HEK293 (cell line): ENCODE results near the gene FGF19.

ENCODE experiments used
- CTCF ChIA-PET: fragments of 350-600 bp; formaldehyde crosslinking; extraction: SDS; loops from one replicate; lab custom pipeline; 2021; ENCODE audit warnings: antibody characterized with exemption; lab: Yijun Ruan, JAX
- POLR2A ChIA-PET: fragments of 300-600 bp; formaldehyde crosslinking; extraction: SDS; loops from one replicate; lab custom pipeline; 2020; ENCODE audit warnings: antibody characterized with exemption, inconsistent platforms; lab: Yijun Ruan, JAX
- H3K27ac ChIP-seq: fragments of 200-500 bp; sonication (Bioruptor generic); 2 replicates; pipeline ENCODE4 v1.5.1; 2014; ENCODE audit warnings: low read depth, low read length, control low read depth, inconsistent platforms; ENCODE audit errors: extremely low read depth
- H3K36me3 ChIP-seq, 2 experiments: fragments of 200-500 bp in 1 of 2; sonication (Bioruptor generic) in 1 of 2; 1 replicate in 1 of 2; 2 replicates in 1 of 2; pipeline ENCODE4 v1.5.1; 2014 to 2017; ENCODE audit warnings: inconsistent platforms in 2 of 2, low read length in 2 of 2; ENCODE audit not compliant: control insufficient read depth in 2 of 2, insufficient read depth in 1 of 2
- H3K4me1 ChIP-seq: fragments of 200-500 bp; sonication (Bioruptor generic); 2 replicates; pipeline ENCODE4 v1.5.1; 2014; ENCODE audit warnings: mild to moderate bottlenecking, low read length, inconsistent platforms; ENCODE audit not compliant: control insufficient read depth, insufficient read depth
- H3K4me3 ChIP-seq: 2 replicates; pipeline ENCODE4 v1.5.1; 2011; ENCODE audit warnings: low read depth, mild to moderate bottlenecking, control low read depth, low read length, moderate library complexity
- H3K9me3 ChIP-seq: fragments of 200-500 bp; sonication (Bioruptor generic); 2 replicates; pipeline ENCODE4 v1.5.1; 2014; ENCODE audit warnings: low read depth, low read length, inconsistent platforms; ENCODE audit not compliant: control insufficient read depth, insufficient read depth
- FEZF1 ChIP-seq: fragments of 450-650 bp; formaldehyde crosslinking; IDR thresholded peaks from 2 replicates; pipeline ENCODE4 v1.5.1; 2016; ENCODE audit warnings: missing biosample characterization, missing genetic modification characterization
- KLF10 ChIP-seq: fragments of 450-650 bp; IDR thresholded peaks from 2 replicates; pipeline ENCODE4 v1.5.1; 2018; ENCODE audit warnings: missing biosample characterization, mild to moderate bottlenecking, missing genetic modification characterization
- KLF17 ChIP-seq: fragments of 450-650 bp; formaldehyde crosslinking; IDR thresholded peaks from 2 replicates; pipeline ENCODE4 v1.5.1; 2016; ENCODE audit warnings: missing biosample characterization, missing genetic modification characterization
- OVOL3 ChIP-seq: fragments of 450-650 bp; formaldehyde crosslinking; IDR thresholded peaks from 2 replicates; pipeline ENCODE4 v1.5.1; 2016; ENCODE audit warnings: missing biosample characterization, missing genetic modification characterization
- SP3 ChIP-seq: fragments of 450-650 bp; formaldehyde crosslinking; IDR thresholded peaks from 2 replicates; pipeline ENCODE4 v1.5.1; 2016; ENCODE audit warnings: missing biosample characterization, missing genetic modification characterization
- WT1 ChIP-seq: fragments of 450-650 bp; formaldehyde crosslinking; IDR thresholded peaks from 2 replicates; pipeline ENCODE4 v1.5.1; 2016; ENCODE audit warnings: missing biosample characterization, missing genetic modification characterization
- ZBTB6 ChIP-seq: fragments of 450-650 bp; formaldehyde crosslinking; IDR thresholded peaks from 2 replicates; pipeline ENCODE4 v1.5.1; 2017; ENCODE audit warnings: missing biosample characterization, missing genetic modification characterization
- ZFP69B ChIP-seq: fragments of 450-650 bp; formaldehyde crosslinking; IDR thresholded peaks from 2 replicates; pipeline ENCODE4 v1.5.1; 2016; ENCODE audit warnings: missing biosample characterization, missing genetic modification characterization
- ZNF10 ChIP-seq: fragments of 450-650 bp; formaldehyde crosslinking; IDR thresholded peaks from 2 replicates; pipeline ENCODE4 v1.5.1; 2017; ENCODE audit warnings: missing biosample characterization, missing genetic modification characterization
- ZNF114 ChIP-seq: fragments of 450-650 bp; formaldehyde crosslinking; IDR thresholded peaks from 2 replicates; pipeline ENCODE4 v1.5.0; 2017; ENCODE audit warnings: missing biosample characterization, missing genetic modification characterization
- ZNF157 ChIP-seq: fragments of 450-650 bp; formaldehyde crosslinking; IDR thresholded peaks from 2 replicates; pipeline ENCODE4 v1.5.1; 2016; ENCODE audit warnings: missing biosample characterization, missing genetic modification characterization
- ZNF16 ChIP-seq: fragments of 450-650 bp; formaldehyde crosslinking; IDR thresholded peaks from 2 replicates; pipeline ENCODE4 v1.5.1; 2016; ENCODE audit warnings: low read depth, missing biosample characterization, missing genetic modification characterization
- ZNF214 ChIP-seq: fragments of 450-650 bp; formaldehyde crosslinking; IDR thresholded peaks from 2 replicates; pipeline ENCODE4 v1.5.1; 2017; ENCODE audit warnings: missing biosample characterization, mild to moderate bottlenecking, missing genetic modification characterization, borderline replicate concordance
- ZNF223 ChIP-seq: fragments of 450-650 bp; formaldehyde crosslinking; IDR thresholded peaks from 2 replicates; pipeline ENCODE4 v1.5.1; 2016; ENCODE audit warnings: missing biosample characterization, missing genetic modification characterization
- ZNF280C ChIP-seq: fragments of 450-650 bp; formaldehyde crosslinking; IDR thresholded peaks from 2 replicates; pipeline ENCODE4 v1.5.1; 2016; ENCODE audit warnings: missing biosample characterization, missing genetic modification characterization
- ZNF302 ChIP-seq: fragments of 450-650 bp; formaldehyde crosslinking; IDR thresholded peaks from 2 replicates; pipeline ENCODE4 v1.5.1; 2016; ENCODE audit warnings: missing biosample characterization, missing genetic modification characterization, low read depth
- ZNF324 ChIP-seq: fragments of 450-650 bp; formaldehyde crosslinking; IDR thresholded peaks from 2 replicates; pipeline ENCODE4 v1.5.1; 2016; ENCODE audit warnings: missing biosample characterization, missing genetic modification characterization
- ZNF404 ChIP-seq: fragments of 450-650 bp; formaldehyde crosslinking; IDR thresholded peaks from 2 replicates; pipeline ENCODE4 v1.5.1; 2017; ENCODE audit warnings: missing biosample characterization, missing genetic modification characterization
- ZNF555 ChIP-seq: fragments of 450-650 bp; formaldehyde crosslinking; conservative IDR thresholded peaks from 2 replicates; pipeline ENCODE4 v1.5.1; 2017; ENCODE audit warnings: missing biosample characterization, mild to moderate bottlenecking, missing genetic modification characterization, inconsistent platforms
- ZNF571 ChIP-seq: fragments of 450-650 bp; formaldehyde crosslinking; IDR thresholded peaks from 2 replicates; pipeline ENCODE4 v1.5.0; 2017; ENCODE audit warnings: missing biosample characterization, missing genetic modification characterization
- ZNF626 ChIP-seq: fragments of 450-650 bp; sonication (Bioruptor Pico); formaldehyde crosslinking; IDR thresholded peaks from 2 replicates; pipeline ENCODE4 v1.5.1; 2018; ENCODE audit warnings: missing biosample characterization, missing genetic modification characterization, inconsistent platforms
- ZNF670 ChIP-seq: fragments of 450-650 bp; formaldehyde crosslinking; IDR thresholded peaks from 2 replicates; pipeline ENCODE4 v1.5.1; 2016; ENCODE audit warnings: missing biosample characterization, missing genetic modification characterization, low read depth
- ZNF692 ChIP-seq: fragments of 450-650 bp; formaldehyde crosslinking; IDR thresholded peaks from 2 replicates; pipeline ENCODE4 v1.5.1; 2016; ENCODE audit warnings: missing biosample characterization, missing genetic modification characterization
- ZNF76 ChIP-seq: fragments of 450-650 bp; formaldehyde crosslinking; IDR thresholded peaks from 2 replicates; pipeline ENCODE4; 2016; ENCODE audit warnings: low read depth, missing biosample characterization, missing genetic modification characterization, borderline replicate concordance
- ZNF777 ChIP-seq: fragments of 450-650 bp; formaldehyde crosslinking; IDR thresholded peaks from 2 replicates; pipeline ENCODE4 v1.5.1; 2017; ENCODE audit warnings: missing biosample characterization, missing genetic modification characterization, borderline replicate concordance
- ZSCAN30 ChIP-seq: fragments of 450-650 bp; IDR thresholded peaks from 2 replicates; pipeline ENCODE4 v1.5.1; 2018; ENCODE audit warnings: missing biosample characterization, mild to moderate bottlenecking, missing genetic modification characterization, moderate library complexity

The FGF19 gene

GRCh38 chr11:69698362-69698761 is 5.5 kb downstream of the FGF19 start:
- no peak for TF ChIP-seq ZBTB6
- no peak for TF ChIP-seq ZNF10 (tag by site-specific recombination)
- TF ChIP-seq OVOL3: no peak
- TF ChIP-seq WT1 (tag by site-specific recombination): no peak
- TF ChIP-seq KLF10: no peak
- TF ChIP-seq ZFP69B (tag by site-specific recombination): no peak
- TF ChIP-seq ZNF324: no peak
- TF ChIP-seq ZNF223 (tag by site-specific recombination): no peak
- no peak for TF ChIP-seq ZNF777 (tag by site-specific recombination)
- TF ChIP-seq ZNF670: no peak
- no peak for TF ChIP-seq ZNF571 (tag by site-specific recombination)
- no peak for TF ChIP-seq ZNF214 (tag by site-specific recombination)
- CTCF ChIA-PET: interaction anchor here (0.6 kb wide), 1 partner anchor 185 kb away, joined by 3 read pairs; no protein-coding TSS in a partner anchor
- no peaks in the 10 kb centered on the region for H3K9me3 ChIP-seq
- no peak overlapping the region for H3K4me3 ChIP-seq
- 0 out of 2 replicates have a peak, but pooled peaks cover 4% of the 10 kb centered on the region for H3K4me1 ChIP-seq
- H3K36me3 ChIP-seq: no peaks in the 10 kb centered on the region
- H3K27ac ChIP-seq: no peak overlapping the region
- POLR2A ChIA-PET: no interaction called here

GRCh38 chr11:69697861-69698260 is 6.0 kb downstream of the FGF19 start:
- no peak overlapping the region for H3K4me3 ChIP-seq
- no peaks in the 10 kb centered on the region for H3K36me3 ChIP-seq
- CTCF ChIA-PET: interaction anchor here (0.6 kb wide), 1 partner anchor 185 kb away, joined by 3 read pairs; no protein-coding TSS in a partner anchor
- no peak overlapping the region for H3K27ac ChIP-seq
- no peak for TF ChIP-seq ZNF157
- TF ChIP-seq ZNF16: no peak
- TF ChIP-seq KLF17: no peak
- TF ChIP-seq ZNF626 (tag by site-specific recombination): no peak
- TF ChIP-seq, all 188 proteins: peak for 0
- Histone ChIP-seq H3K9me3 (no peaks in the 10 kb centered on the region), H3K4me1 (0 out of 2 replicates have a peak, but pooled peaks cover 4% of the 10 kb centered on the region)
- POLR2A ChIA-PET: no interaction called here

- ChIA-PET POLR2A (no interaction called here), CTCF (no interaction called here)
- H3K4me3 ChIP-seq: no peak overlapping the region
- TF ChIP-seq ZNF114 (tag by site-specific recombination) (no peak), ZNF280C (tag by site-specific recombination) (no peak), OVOL3 (no peak), SP3 (tag by site-specific recombination) (no peak), ZSCAN30 (tag by site-specific recombination) (no peak), FEZF1 (no peak), ZNF692 (no peak), ZNF302 (no peak), KLF17 (no peak), ZNF76 (tag by site-specific recombination) (no peak), ZNF555 (no peak), ZNF404 (tag by site-specific recombination) (no peak)
- TF ChIP-seq, all 188 proteins: peak for 0
- Histone ChIP-seq H3K27ac (no peak overlapping the region), H3K9me3 (no peaks in the 10 kb centered on the region), H3K4me1 (0 out of 2 replicates have a peak, but pooled peaks cover 4% of the 10 kb centered on the region), H3K36me3 (no peaks in the 10 kb centered on the region)
Measured at GRCh38 chr11:69697469-69697843, 6.4 kb downstream of the FGF19 start.
